ENCODE results near the gene P2RX4. TPM values are rescaled to one million over a fixed set of nuclear protein-coding genes. Genes with fewer than 3 reads are reported as not detected.
"Not testable (repeated sequence)": the region's sequence is repeated elsewhere in the genome, so short reads cannot be mapped to it uniquely, and the experiment has no call there.

Gene P2RX4
- total and polyA plus RNA-seq, 4 donors = 22.3 to 32.0 (median 23.9) TPM

DNA sequence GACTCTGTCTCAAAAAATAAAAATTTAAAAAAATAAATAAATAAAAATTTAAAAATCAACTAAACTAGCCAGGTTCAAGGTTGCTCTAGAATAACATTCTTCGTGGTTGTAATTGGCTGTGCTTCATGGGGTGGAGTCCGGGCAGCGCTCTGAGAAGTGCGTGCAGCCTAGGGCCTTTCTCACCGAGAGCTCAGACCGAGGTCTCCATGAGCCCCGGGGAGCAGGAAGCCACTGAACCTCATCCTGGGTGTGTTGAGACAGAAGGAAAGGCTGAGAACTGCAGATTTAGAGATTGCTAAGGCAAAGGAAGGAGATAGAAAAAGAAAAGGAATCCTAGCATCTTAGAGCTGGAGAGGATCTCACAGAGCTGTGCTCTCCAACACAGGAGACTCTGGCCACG is 14.7 kb downstream of the P2RX4 start:
- peaks cover 0 to 2% of the 10 kb centered on the region in 2 donors for H3K36me3 ChIP-seq (ENCODE audit: control insufficient read depth in 1 of 2, insufficient read depth in 2 of 2, low read length in 1 of 2)
- H3K9me3 ChIP-seq (ENCODE audit: control insufficient read depth, low read length) = no peaks in the 10 kb centered on the region
- H3K27ac ChIP-seq (ENCODE audit: low read depth in 1 of 2, low read length in 2 of 2) = no peak overlapping the region
- no peak for ATAC-seq (ENCODE audit: low FRiP score)
- H3K4me3 ChIP-seq (ENCODE audit: low read length in 2 of 2) = no peak overlapping the region
- no peaks in the 10 kb centered on the region for H3K27me3 ChIP-seq (ENCODE audit: control insufficient read depth in 1 of 2, insufficient read depth in 2 of 2, low read length in 1 of 2)
- no peaks in the 10 kb centered on the region for H3K4me1 ChIP-seq (ENCODE audit: control insufficient read depth in 1 of 2, insufficient read depth in 2 of 2, low read length in 2 of 2)
- DNase-seq = no peak
- intact Hi-C loops (cut with DNase I) = no loop called here
- WGBS, 2 donors = 91 to 93% methylated on average over 8 of the region's 8 CpGs

DNA sequence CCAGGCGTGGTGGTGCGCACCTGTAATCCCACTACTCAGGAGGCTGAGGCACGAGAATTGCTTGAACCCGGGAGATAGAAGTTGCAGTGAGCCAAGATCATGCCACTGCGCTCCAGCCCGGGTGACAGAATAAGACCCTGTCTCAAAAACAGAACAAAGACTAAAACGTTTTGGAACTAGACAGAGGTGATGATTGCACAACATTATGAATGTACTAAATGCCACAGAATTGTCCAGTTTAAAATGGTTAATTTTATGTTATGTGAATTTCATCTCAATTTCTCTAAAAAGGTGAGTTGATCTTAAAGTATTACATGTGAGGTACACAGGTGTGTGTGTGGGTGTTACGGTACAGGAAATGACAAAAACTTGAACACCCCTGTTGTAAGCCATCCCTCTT is 16.5 kb downstream of the P2RX4 start:
- WGBS, 2 donors = 87 to 90% methylated on average over 8 of the region's 8 CpGs

DNA sequence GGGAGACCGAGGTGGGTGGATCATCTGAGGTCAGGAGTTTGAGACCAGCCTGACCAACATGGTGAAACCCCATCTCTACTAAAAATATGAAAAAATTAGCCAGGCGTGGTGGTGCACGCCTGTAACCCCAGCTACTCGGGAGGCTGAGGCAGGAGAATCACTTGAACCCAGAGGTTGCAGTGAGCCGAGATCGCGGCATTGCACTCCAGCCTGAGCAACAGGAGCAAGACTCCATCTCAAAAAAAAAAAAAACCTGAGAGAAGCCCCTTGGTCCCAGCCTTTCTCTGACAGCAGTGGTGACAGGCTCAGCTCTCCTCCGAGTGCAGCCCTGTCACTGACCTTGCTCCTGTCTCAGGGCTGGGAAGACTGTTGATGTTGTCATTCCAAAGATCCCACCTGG is 16.9 kb downstream of the P2RX4 start:
- H3K9me3 ChIP-seq (ENCODE audit: control insufficient read depth, low read length); intact Hi-C loops (cut with DNase I); H3K27me3 ChIP-seq (ENCODE audit: control insufficient read depth in 1 of 2, insufficient read depth in 2 of 2, low read length in 1 of 2); DNase-seq; H3K27ac ChIP-seq (ENCODE audit: low read depth in 1 of 2, low read length in 2 of 2); H3K4me1 ChIP-seq (ENCODE audit: control insufficient read depth in 1 of 2, insufficient read depth in 2 of 2, low read length in 2 of 2); ATAC-seq (ENCODE audit: low FRiP score); H3K4me3 ChIP-seq (ENCODE audit: low read length in 2 of 2); H3K36me3 ChIP-seq (ENCODE audit: control insufficient read depth in 1 of 2, insufficient read depth in 2 of 2, low read length in 1 of 2): not testable (repeated sequence)
- 94 to 95% methylated on average over 8 of the region's 8 CpGs for WGBS, 2 donors

More for the DNA sequence above, 16.5 kb downstream of the P2RX4 start:
- ATAC-seq (ENCODE audit: low FRiP score) (no peak), DNase-seq (no peak)
- Histone ChIP-seq H3K27ac (ENCODE audit: low read depth in 1 of 2, low read length in 2 of 2) (no peak overlapping the region), H3K27me3 (ENCODE audit: control insufficient read depth in 1 of 2, insufficient read depth in 2 of 2, low read length in 1 of 2) (no peaks in the 10 kb centered on the region), H3K36me3 (ENCODE audit: control insufficient read depth in 1 of 2, insufficient read depth in 2 of 2, low read length in 1 of 2) (peaks cover 0 to 2% of the 10 kb centered on the region in 2 donors), H3K4me3 (ENCODE audit: low read length in 2 of 2) (no peak overlapping the region), H3K4me1 (ENCODE audit: control insufficient read depth in 1 of 2, insufficient read depth in 2 of 2, low read length in 2 of 2) (no peaks in the 10 kb centered on the region), H3K9me3 (ENCODE audit: control insufficient read depth, low read length) (no peaks in the 10 kb centered on the region)
- intact Hi-C loops (cut with DNase I) = no loop called here

DNA sequence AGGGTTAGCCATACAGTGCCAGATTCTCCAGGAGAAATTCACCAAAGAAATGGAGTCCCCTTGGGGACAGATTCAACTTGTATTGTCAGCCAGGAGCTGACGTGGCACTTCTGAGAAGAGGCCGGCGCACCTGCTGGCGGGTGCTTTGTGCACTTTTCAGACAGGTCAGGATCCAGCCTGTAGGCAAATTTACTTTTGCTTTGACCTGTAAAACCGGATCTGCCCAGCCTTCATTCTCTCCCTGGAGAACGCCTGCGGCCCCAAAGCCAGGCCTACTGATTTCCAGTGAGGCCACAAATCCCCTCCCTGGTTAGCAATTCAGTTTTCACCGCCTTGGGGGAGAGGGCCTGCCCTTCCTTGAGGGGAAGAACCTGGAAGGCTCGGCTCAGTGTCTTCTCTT is 17.4 kb downstream of the P2RX4 start:
- H3K27ac ChIP-seq (ENCODE audit: low read depth in 1 of 2, low read length in 2 of 2) = no peak overlapping the region
- intact Hi-C loops (cut with DNase I) = no loop called here
- peaks cover 0 to 2% of the 10 kb centered on the region in 2 donors for H3K36me3 ChIP-seq (ENCODE audit: control insufficient read depth in 1 of 2, insufficient read depth in 2 of 2, low read length in 1 of 2)
- 82 to 87% methylated on average over 9 of the region's 9 CpGs for WGBS, 2 donors
- H3K4me3 ChIP-seq (ENCODE audit: low read length in 2 of 2) = no peak overlapping the region
- no peaks in the 10 kb centered on the region for H3K9me3 ChIP-seq (ENCODE audit: control insufficient read depth, low read length)
- ATAC-seq (ENCODE audit: low FRiP score) (no peak), DNase-seq (no peak)
- no peaks in the 10 kb centered on the region for H3K4me1 ChIP-seq (ENCODE audit: control insufficient read depth in 1 of 2, insufficient read depth in 2 of 2, low read length in 2 of 2)
- no peaks in the 10 kb centered on the region for H3K27me3 ChIP-seq (ENCODE audit: control insufficient read depth in 1 of 2, insufficient read depth in 2 of 2, low read length in 1 of 2)

DNA sequence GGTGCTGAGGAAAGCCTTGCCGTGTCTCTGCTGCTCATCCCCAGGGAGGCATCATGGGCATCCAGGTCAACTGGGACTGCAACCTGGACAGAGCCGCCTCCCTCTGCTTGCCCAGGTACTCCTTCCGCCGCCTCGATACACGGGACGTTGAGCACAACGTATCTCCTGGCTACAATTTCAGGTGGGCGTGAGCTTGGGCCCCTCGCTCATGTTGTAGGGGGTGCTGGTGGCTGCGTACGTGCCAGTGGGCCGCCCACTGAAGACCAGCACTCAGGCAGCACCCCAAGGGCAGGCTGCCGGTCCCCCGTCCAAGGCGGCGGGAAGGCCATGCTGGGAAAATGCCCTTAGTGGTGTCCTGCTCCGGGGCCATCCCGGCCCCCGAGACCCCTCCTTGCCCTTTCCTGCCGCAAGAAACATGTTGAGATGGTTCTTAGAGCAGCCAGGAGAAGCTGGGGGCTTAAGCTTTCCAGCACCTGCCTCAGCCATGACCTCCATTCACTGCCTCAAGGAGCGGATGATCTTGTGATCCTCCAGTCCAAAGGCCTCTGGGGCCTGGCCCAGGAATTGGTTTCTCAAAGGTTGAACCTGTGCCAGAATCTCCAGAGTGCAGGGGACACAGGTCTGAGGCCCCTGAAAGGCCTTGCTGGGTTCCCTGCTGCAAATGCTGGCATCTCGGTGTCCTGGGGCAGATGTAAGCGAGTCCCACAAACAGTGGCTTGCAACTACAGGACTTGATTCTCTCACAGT is 19.2 kb downstream of the P2RX4 start:
- peaks cover 0 to 2% of the 10 kb centered on the region in 2 donors for H3K36me3 ChIP-seq (ENCODE audit: control insufficient read depth in 1 of 2, insufficient read depth in 2 of 2, low read length in 1 of 2)
- no peak for DNase-seq
- no peak overlapping the region for H3K4me3 ChIP-seq (ENCODE audit: low read length in 2 of 2)
- no peaks in the 10 kb centered on the region for H3K27me3 ChIP-seq (ENCODE audit: control insufficient read depth in 1 of 2, insufficient read depth in 2 of 2, low read length in 1 of 2)
- intact Hi-C loops (cut with DNase I) = no loop called here
- H3K4me1 ChIP-seq (ENCODE audit: control insufficient read depth in 1 of 2, insufficient read depth in 2 of 2, low read length in 2 of 2) = no peaks in the 10 kb centered on the region
- no peaks in the 10 kb centered on the region for H3K9me3 ChIP-seq (ENCODE audit: control insufficient read depth, low read length)
- no peak for ATAC-seq (ENCODE audit: low FRiP score)
- WGBS, 2 donors = 96 to 97% methylated on average over 24 of the region's 24 CpGs
- no peak overlapping the region for H3K27ac ChIP-seq (ENCODE audit: low read depth in 1 of 2, low read length in 2 of 2)

DNA sequence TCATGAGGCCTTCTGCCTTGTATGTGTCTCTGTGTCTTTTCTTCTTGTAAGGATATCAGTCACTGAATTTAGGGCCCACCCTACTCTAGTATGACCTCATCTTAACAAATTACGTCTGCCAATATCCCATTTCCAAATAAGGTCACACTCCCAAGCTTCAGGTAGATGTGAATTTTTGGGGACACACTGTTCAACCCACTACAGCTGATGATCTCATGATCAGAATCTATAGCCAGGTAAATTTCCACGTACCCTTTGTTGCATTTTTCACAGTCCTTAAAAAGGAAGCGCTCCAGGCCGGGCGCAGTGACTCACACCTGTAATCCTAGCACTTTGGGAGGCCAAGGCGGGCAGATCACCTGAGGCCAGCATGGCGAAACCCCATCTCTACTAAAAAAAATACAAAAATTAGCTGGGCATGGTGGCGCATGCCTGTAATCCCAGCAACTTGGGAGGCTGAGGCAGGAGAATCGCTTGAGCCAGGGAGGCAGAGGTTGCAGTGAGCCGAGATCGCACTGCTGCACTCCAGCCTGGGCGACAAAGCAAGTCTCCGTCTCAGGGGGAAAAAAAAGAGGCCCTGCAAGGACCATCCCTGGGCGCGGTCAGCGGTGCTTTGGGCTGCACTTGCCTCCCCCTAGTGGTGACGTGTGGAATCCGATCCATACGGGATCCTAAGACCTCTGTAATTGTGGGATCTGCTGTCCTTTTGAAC is 20.1 kb downstream of the P2RX4 start:
- H3K4me1 ChIP-seq (ENCODE audit: control insufficient read depth in 1 of 2, insufficient read depth in 2 of 2, low read length in 2 of 2); H3K36me3 ChIP-seq (ENCODE audit: control insufficient read depth in 1 of 2, insufficient read depth in 2 of 2, low read length in 1 of 2): not testable (repeated sequence)

DNA sequence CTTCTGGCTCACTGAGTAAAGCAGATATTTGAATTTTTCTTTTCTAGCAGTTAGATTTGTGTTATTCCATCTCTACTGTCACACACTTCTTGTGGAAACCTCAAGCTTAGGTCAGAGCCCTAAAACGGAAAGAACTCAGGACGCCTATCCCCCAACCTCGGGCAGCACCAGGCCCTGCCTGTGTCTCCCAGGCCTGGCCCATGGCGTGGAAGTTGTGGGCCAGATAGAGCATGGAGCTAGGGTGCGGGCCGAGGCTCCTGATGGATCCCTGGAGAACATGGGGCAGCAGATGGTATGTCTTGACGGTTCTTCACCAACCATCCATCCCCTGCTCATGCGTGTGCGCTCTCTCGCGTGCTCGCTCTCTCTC is 20.6 kb downstream of the P2RX4 start:
- no peak overlapping the region for H3K4me3 ChIP-seq (ENCODE audit: low read length in 2 of 2)
- ATAC-seq (ENCODE audit: low FRiP score) (no peak), DNase-seq (no peak)
- H3K4me1 ChIP-seq (ENCODE audit: control insufficient read depth in 1 of 2, insufficient read depth in 2 of 2, low read length in 2 of 2) = no peaks in the 10 kb centered on the region
- H3K36me3 ChIP-seq (ENCODE audit: control insufficient read depth in 1 of 2, insufficient read depth in 2 of 2, low read length in 1 of 2) = peaks cover 0 to 2% of the 10 kb centered on the region in 2 donors
- H3K27me3 ChIP-seq (ENCODE audit: control insufficient read depth in 1 of 2, insufficient read depth in 2 of 2, low read length in 1 of 2) = no peaks in the 10 kb centered on the region
- intact Hi-C loops (cut with DNase I) = no loop called here
- no peak overlapping the region for H3K27ac ChIP-seq (ENCODE audit: low read depth in 1 of 2, low read length in 2 of 2)
- 90 to 91% methylated on average over 12 of the region's 12 CpGs for WGBS, 2 donors
- H3K9me3 ChIP-seq (ENCODE audit: control insufficient read depth, low read length) = no peaks in the 10 kb centered on the region

More for the DNA sequence above, 20.1 kb downstream of the P2RX4 start:
- ATAC-seq (ENCODE audit: low FRiP score) = peak; percentile 83
- H3K9me3 ChIP-seq (ENCODE audit: control insufficient read depth, low read length); H3K27ac ChIP-seq (ENCODE audit: low read depth in 1 of 2, low read length in 2 of 2); H3K27me3 ChIP-seq (ENCODE audit: control insufficient read depth in 1 of 2, insufficient read depth in 2 of 2, low read length in 1 of 2); H3K4me3 ChIP-seq (ENCODE audit: low read length in 2 of 2); intact Hi-C loops (cut with DNase I): not testable (repeated sequence)
- peak; percentile 78 to 89 for DNase-seq
- WGBS, 2 donors = 48 to 52% methylated on average over 19 of the region's 19 CpGs

DNA sequence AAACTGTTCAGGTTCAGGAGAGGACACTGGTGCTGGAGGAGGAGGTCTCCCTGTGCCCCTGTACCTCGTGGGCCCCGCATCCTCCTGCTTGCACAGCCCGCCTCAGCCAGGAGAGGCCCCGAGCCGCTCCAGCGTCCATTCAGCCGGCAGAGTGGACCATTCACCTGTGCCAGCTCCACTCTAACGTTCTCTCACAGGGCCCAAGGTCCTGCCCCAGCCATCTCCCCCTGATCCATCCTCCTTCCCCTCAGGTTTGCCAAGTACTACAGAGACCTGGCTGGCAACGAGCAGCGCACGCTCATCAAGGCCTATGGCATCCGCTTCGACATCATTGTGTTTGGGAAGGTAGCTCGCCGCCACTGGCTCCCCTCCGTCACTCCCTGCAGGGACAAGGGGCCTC is 22.2 kb downstream of the P2RX4 start:
- 79 to 81% methylated on average over 16 of the region's 16 CpGs for WGBS, 2 donors
- intact Hi-C loops (cut with DNase I) = no loop called here
- H3K36me3 ChIP-seq (ENCODE audit: control insufficient read depth in 1 of 2, insufficient read depth in 2 of 2, low read length in 1 of 2) = peaks cover 0 to 2% of the 10 kb centered on the region in 2 donors
- no peak overlapping the region for H3K4me3 ChIP-seq (ENCODE audit: low read length in 2 of 2)
- H3K4me1 ChIP-seq (ENCODE audit: control insufficient read depth in 1 of 2, insufficient read depth in 2 of 2, low read length in 2 of 2) = no peaks in the 10 kb centered on the region
- H3K9me3 ChIP-seq (ENCODE audit: control insufficient read depth, low read length) = no peaks in the 10 kb centered on the region
- ATAC-seq (ENCODE audit: low FRiP score) (no peak), DNase-seq (no peak)
- no peak overlapping the region for H3K27ac ChIP-seq (ENCODE audit: low read depth in 1 of 2, low read length in 2 of 2)
- no peaks in the 10 kb centered on the region for H3K27me3 ChIP-seq (ENCODE audit: control insufficient read depth in 1 of 2, insufficient read depth in 2 of 2, low read length in 1 of 2)

Data from aorta (tissue), 5 donors.